Measurements from ENCODE around the gene CALU. TPM values are rescaled to one million over a fixed set of nuclear protein-coding genes. Genes with fewer than 3 reads are reported as not detected.

CALU gene
- total RNA-seq, 4 donors from 2014 or later: 32.4 to 44.1 (median 36.7) TPM

DNA sequence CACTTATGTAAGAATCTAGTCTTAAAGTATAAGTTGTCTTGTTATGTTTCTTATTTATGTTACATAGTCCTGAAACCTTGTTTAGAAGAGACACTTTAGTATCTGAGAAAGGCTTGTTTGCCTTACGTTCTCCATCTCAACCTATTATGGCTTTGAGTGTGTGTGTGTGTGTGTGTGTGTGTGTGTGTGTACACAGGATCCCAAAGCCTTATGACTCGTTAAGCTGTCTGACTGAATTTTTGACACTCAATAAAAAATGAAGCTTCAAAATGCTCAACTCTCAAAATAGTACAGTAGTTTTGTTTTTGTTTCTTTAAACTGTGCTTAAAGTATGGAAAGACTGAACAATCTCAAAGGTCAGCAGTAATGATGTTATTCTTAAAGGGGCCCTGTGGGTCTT, 18.0 kb downstream of the CALU start:
- no peak for DNase-seq (ENCODE audit: low spot score in 2 of 2)
- no peak for TF ChIP-seq CTCF (IDR thresholded peaks at IDR 0.05)
- Histone ChIP-seq H3K4me1 (peaks cover 4% of the 10 kb centered on the region), H3K36me3 (peaks cover 71% of the 10 kb centered on the region), H3K9me3 (no peaks in the 10 kb centered on the region), H3K27me3 (no peaks in the 10 kb centered on the region), H3K27ac (no peak overlapping the region), H3K4me3 (no peak overlapping the region)
- WGBS: 72% methylated on average over 2 of the region's 2 CpGs

GRCh38 chr7:128758553-128758952, 19.4 kb downstream of the CALU start:
- H3K27ac ChIP-seq: no peak overlapping the region
- TF ChIP-seq POLR2A (IDR thresholded peaks at IDR 0.05) (no peak), CTCF (IDR thresholded peaks at IDR 0.05) (no peak)
- H3K36me3 ChIP-seq: peaks cover 70% of the 10 kb centered on the region
- no peak for DNase-seq (ENCODE audit: low spot score in 2 of 2)
- H3K27me3 ChIP-seq: no peaks in the 10 kb centered on the region
- H3K9me3 ChIP-seq: no peaks in the 10 kb centered on the region
- no peak overlapping the region for H3K4me3 ChIP-seq
- peaks cover 4% of the 10 kb centered on the region for H3K4me1 ChIP-seq
- 97% methylated on average over 1 of the region's 1 CpG for WGBS

DNA sequence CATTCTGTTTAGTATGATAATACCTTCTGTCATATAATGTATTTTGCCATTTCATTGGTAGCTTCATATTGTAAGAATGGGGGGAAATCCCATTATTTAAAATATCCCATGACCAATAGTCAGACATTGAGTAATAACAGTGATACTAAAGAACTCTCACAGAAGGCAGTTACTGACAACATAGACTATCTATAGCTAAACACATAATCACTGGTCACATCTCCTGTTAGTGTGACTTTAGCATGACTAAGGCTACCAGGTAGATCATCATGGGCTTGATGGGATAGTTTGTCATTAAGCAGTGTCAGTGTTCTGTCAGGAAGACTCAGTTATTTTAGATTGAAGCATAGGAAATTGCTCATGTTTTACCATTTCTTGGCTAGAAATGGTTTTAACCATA, 20.1 kb downstream of the CALU start:
- DNase-seq (ENCODE audit: low spot score in 2 of 2): no peak
- peaks cover 68% of the 10 kb centered on the region for H3K36me3 ChIP-seq

GRCh38 chr7:128763541-128763940, 24.4 kb downstream of the CALU start:
- Histone ChIP-seq H3K9me3 (no peaks in the 10 kb centered on the region), H3K4me1 (no peaks in the 10 kb centered on the region), H3K27me3 (no peaks in the 10 kb centered on the region), H3K4me3 (no peak overlapping the region), H3K36me3 (peaks cover 77% of the 10 kb centered on the region), H3K27ac (no peak overlapping the region)
- 87% methylated on average over 3 of the region's 3 CpGs for WGBS
- no peak for TF ChIP-seq EP300 (IDR thresholded peaks at IDR 0.05)
- no peak for TF ChIP-seq POLR2A (IDR thresholded peaks at IDR 0.05)
- DNase-seq (ENCODE audit: low spot score in 2 of 2): no peak

More for the DNA sequence above, 20.1 kb downstream of the CALU start:
- TF ChIP-seq POLR2A (IDR thresholded peaks at IDR 0.05) (no peak), POLR2AphosphoS5 (IDR thresholded peaks at IDR 0.05) (no peak), CTCF (IDR thresholded peaks at IDR 0.05) (no peak), EP300 (IDR thresholded peaks at IDR 0.05) (no peak)
- no peaks in the 10 kb centered on the region for H3K9me3 ChIP-seq
- H3K4me3 ChIP-seq: no peak overlapping the region
- no peak overlapping the region for H3K27ac ChIP-seq
- no peaks in the 10 kb centered on the region for H3K27me3 ChIP-seq
- H3K4me1 ChIP-seq: peaks cover 4% of the 10 kb centered on the region

DNA sequence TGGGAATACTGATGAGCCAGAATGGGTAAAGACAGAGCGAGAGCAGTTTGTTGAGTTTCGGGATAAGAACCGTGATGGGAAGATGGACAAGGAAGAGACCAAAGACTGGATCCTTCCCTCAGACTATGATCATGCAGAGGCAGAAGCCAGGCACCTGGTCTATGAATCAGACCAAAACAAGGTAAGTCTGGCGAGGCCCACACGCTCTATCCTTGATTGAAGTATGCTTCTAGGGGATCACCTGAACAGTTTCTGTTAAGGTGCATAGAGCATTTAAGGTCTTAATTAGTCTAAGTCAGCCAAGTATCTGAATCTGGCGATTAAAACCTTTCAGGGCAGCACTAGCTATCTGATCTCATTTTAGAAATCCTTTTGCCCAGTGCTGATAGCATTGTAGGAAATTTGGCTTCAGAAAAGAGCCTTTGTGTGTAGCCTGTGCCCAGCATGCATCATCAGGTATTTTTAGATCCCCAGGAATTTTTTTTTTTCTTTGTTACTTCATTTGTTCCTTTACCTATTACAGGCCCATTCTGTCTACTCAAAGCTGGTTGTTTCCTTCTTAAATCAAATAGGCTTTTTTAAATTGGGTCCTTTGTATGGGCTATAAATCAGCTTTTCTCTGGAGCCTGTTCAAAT, 28.4 kb downstream of the CALU start:
- no peaks in the 10 kb centered on the region for H3K9me3 ChIP-seq
- TF ChIP-seq POLR2A (IDR thresholded peaks at IDR 0.05): no peak
- no peak for TF ChIP-seq POLR2AphosphoS5 (IDR thresholded peaks at IDR 0.05)
- TF ChIP-seq CTCF (IDR thresholded peaks at IDR 0.05): no peak
- no peak for TF ChIP-seq EP300 (IDR thresholded peaks at IDR 0.05)
- DNase-seq (ENCODE audit: low spot score in 2 of 2): no peak
- H3K4me1 ChIP-seq: no peaks in the 10 kb centered on the region
- H3K4me3 ChIP-seq: no peak overlapping the region
- H3K27ac ChIP-seq: no peak overlapping the region
- WGBS: 88% methylated on average over 6 of the region's 6 CpGs
- peaks cover 78% of the 10 kb centered on the region for H3K36me3 ChIP-seq
- H3K27me3 ChIP-seq: no peaks in the 10 kb centered on the region

GRCh38 chr7:128770233-128770632, 31.1 kb downstream of the CALU start:
- no peaks in the 10 kb centered on the region for H3K4me1 ChIP-seq
- H3K27ac ChIP-seq: no peak overlapping the region
- no peaks in the 10 kb centered on the region for H3K9me3 ChIP-seq
- TF ChIP-seq CTCF (IDR thresholded peaks at IDR 0.05) (no peak), EP300 (IDR thresholded peaks at IDR 0.05) (no peak)
- WGBS: 53% methylated on average over 2 of the region's 2 CpGs
- H3K27me3 ChIP-seq: no peaks in the 10 kb centered on the region
- peaks cover 71% of the 10 kb centered on the region for H3K36me3 ChIP-seq
- H3K4me3 ChIP-seq: no peak overlapping the region
- no peak for DNase-seq (ENCODE audit: low spot score in 2 of 2)

Data from suprapubic skin (tissue), 4 donors.